Muscle of arm (tissue), 12 donors: ENCODE results near the gene SEC11A. TPM values are rescaled to one million over a fixed set of nuclear protein-coding genes. Genes with fewer than 3 reads are reported as not detected.

Source experiments
- polyA plus RNA-seq, 12 donors: library from polyadenylated mRNA; unstranded; fragments of 120-200 nt; gene quantifications; one replicate each; pipeline ENCODE4 v1.2.1, GENCODE V29; 2013; ENCODE audit not compliant: insufficient read length in 12 of 12

SEC11A gene
- polyA plus RNA-seq, 12 donors: 179 to 366 (median 321) TPM; not detected in 1

Other genes with a start within 250 kb of the SEC11A start
- 10 to 100 TPM in 10 of 12 donors, not detected in 2; 10.5 to 15.0 (median 11.9) TPM for gene ZSCAN2, start 115.1 kb downstream of the SEC11A start, polyA plus RNA-seq
- gene WDR73, start 61.9 kb downstream of the SEC11A start, polyA plus RNA-seq: 10 to 100 TPM in 11 of 12 donors, not detected in 1; 14.2 to 29.9 (median 17.5) TPM
- 1 to 10 TPM in 8 of 12 donors, under 1 TPM in 2, not detected in 2; 0.67 to 1.5 (median 1.2) TPM for gene NMB, start 57.9 kb downstream of the SEC11A start, polyA plus RNA-seq
- gene ZNF592, start 32.5 kb upstream of the SEC11A start, polyA plus RNA-seq: 10 to 100 TPM in 11 of 12 donors, not detected in 1; 19.5 to 29.1 (median 21.5) TPM
- gene ALPK3, start 101.2 kb upstream of the SEC11A start, polyA plus RNA-seq: 10 to 100 TPM in 11 of 12 donors, not detected in 1; 27.2 to 99.9 (median 78.0) TPM
- gene SLC28A1, start 168.5 kb upstream of the SEC11A start, polyA plus RNA-seq: under 1 TPM in 10 of 12 donors, not detected in 2; 0.12 to 0.57 (median 0.24) TPM